ENCODE measurements around the gene OR52K2. TPM values are rescaled to one million over a fixed set of nuclear protein-coding genes. Genes with fewer than 3 reads are reported as not detected.

Gene OR52K2
- total and polyA plus RNA-seq, 9 of the 15 experiments (the other 6 are each of a cell fraction or from before 2014, with no cell fraction given), result not detected

GRCh38 chr11:4496557-4497248 is 47.6 kb downstream of the OR52K2 start:
- H3K27ac ChIP-seq (ENCODE audit: extremely low read depth, low read depth, low read length), result no peak overlapping the region
- no peak overlapping the region for H3K4me3 ChIP-seq
- H3K27me3 ChIP-seq (ENCODE audit: control insufficient read depth in 2 of 2, insufficient read depth in 2 of 2, low read length in 2 of 2), result peaks cover 12 to 22% of the 10 kb centered on the region in 2 experiments; a peak in 3 of 5 replicates
- H3K9me3 ChIP-seq (replicated peaks; ENCODE audit: control insufficient read depth, insufficient read depth, low read depth, low read length), result no peaks in the 10 kb centered on the region
- TF ChIP-seq CBX8 (IDR thresholded peaks at IDR 0.05; ENCODE audit: borderline replicate concordance, extremely low read depth, low read depth, low read length, poor library complexity, severe bottlenecking) (peak; percentile 2), ZNF655 (CRISPR knock-in tag; IDR thresholded peaks at IDR 0.05) (no peak)
- no peak overlapping the region for H3K4me2 ChIP-seq (ENCODE audit: insufficient read depth, low read length)
- no peaks in the 10 kb centered on the region for H3K36me3 ChIP-seq (ENCODE audit: control insufficient read depth, insufficient read depth, low read length)
- ChIA-PET POLR2A (no interaction called here), CTCF (ENCODE audit: low intra/inter-chr PET ratio) (no interaction called here)
- no peak for ATAC-seq
- no peak for FAIRE-seq
- H3K4me1 ChIP-seq (replicated peaks in 1 of 2; ENCODE audit: control insufficient read depth in 2 of 2, insufficient read depth in 2 of 2, low read length in 2 of 2), result no peaks in the 10 kb centered on the region
- WGBS (ENCODE audit: insufficient coverage, low coverage, missing lambda C conversion rate), result under 1% methylated on average over 15 of the region's 15 CpGs
- BruUV-seq (replicated peaks), result no TSS peak
- no peak overlapping the region for H2AFZ ChIP-seq (ENCODE audit: low read depth, low read length)
- intact Hi-C loops (cut with micrococcal nuclease), result no loop called here
- no peaks in the 10 kb centered on the region for H4K20me1 ChIP-seq (replicated peaks; ENCODE audit: control insufficient read depth, insufficient read depth, low read length)
- DNase-seq (ENCODE audit: extremely low read depth in 1 of 4, low spot score in 3 of 4), result no peak
- no peaks in the 10 kb centered on the region for H3K9me1 ChIP-seq (ENCODE audit: control insufficient read depth, insufficient read depth, low read length)
- in situ Hi-C loops (cut with MboI), result no loop called here
- H3K9ac ChIP-seq (ENCODE audit: insufficient read depth in 1 of 2, low read depth in 2 of 2, low read length in 2 of 2), result no peak overlapping the region
- H3K79me2 ChIP-seq (ENCODE audit: control insufficient read depth, insufficient read depth, low read length), result no peaks in the 10 kb centered on the region

Other genes starting within 250 kb of the OR52K2 start
Only the 7 nearest of the 10 such genes appear.
- gene OR52B4, start 80.9 kb upstream of the OR52K2 start, total RNA-seq (2014; rRNA removed), result not detected in 2 replicates
- gene OR52B4, start 80.9 kb upstream of the OR52K2 start, total RNA-seq (2014; rRNA removed; fragmentation: Illumina TruSeq; extraction: Trizol), result not detected in 2 replicates
- not detected in 2 replicates for gene OR52B4, start 80.9 kb upstream of the OR52K2 start, total RNA-seq (2015; rRNA removed; fragmentation: Illumina TruSeq; extraction: Trizol)
- gene OR52B4, start 80.9 kb upstream of the OR52K2 start, total RNA-seq (2021), result not detected in 2 replicates
- gene OR52B4, start 80.9 kb upstream of the OR52K2 start, polyA plus RNA-seq (2011; rRNA removed), result not detected in 2 replicates
- gene OR52B4, start 80.9 kb upstream of the OR52K2 start, polyA plus RNA-seq (2014; fragmentation: Illumina TruSeq; extraction: Trizol), result not detected in 2 replicates
- not detected for gene OR52B4, start 80.9 kb upstream of the OR52K2 start, polyA plus RNA-seq (2014; fragmentation: Nextera tagmentation; extraction: Ambion mirVana)
- not detected in 2 replicates for gene OR52B4, start 80.9 kb upstream of the OR52K2 start, polyA plus RNA-seq (2014; rRNA removed)
- gene TRIM21, start 55.6 kb upstream of the OR52K2 start, total RNA-seq (2014; rRNA removed), result 10.8 and 11.0 TPM in 2 replicates
- 10.7 and 11.9 TPM in 2 replicates for gene TRIM21, start 55.6 kb upstream of the OR52K2 start, total RNA-seq (2014; rRNA removed; fragmentation: Illumina TruSeq; extraction: Trizol)
- 14.0 and 14.1 TPM in 2 replicates for gene TRIM21, start 55.6 kb upstream of the OR52K2 start, total RNA-seq (2015; rRNA removed; fragmentation: Illumina TruSeq; extraction: Trizol)
- gene TRIM21, start 55.6 kb upstream of the OR52K2 start, total RNA-seq (2021), result 9.2 and 11.2 TPM in 2 replicates
- gene TRIM21, start 55.6 kb upstream of the OR52K2 start, polyA plus RNA-seq (2011; rRNA removed), result 15.0 and 21.1 TPM in 2 replicates
- 12.6 and 17.0 TPM in 2 replicates for gene TRIM21, start 55.6 kb upstream of the OR52K2 start, polyA plus RNA-seq (2014; fragmentation: Illumina TruSeq; extraction: Trizol)
- 10 to 100 TPM in 1 of 2 experiments, 1 to 10 TPM in 1; 9.7 to 16.4 TPM for gene TRIM21, start 55.6 kb upstream of the OR52K2 start, polyA plus RNA-seq (2014; fragmentation: Nextera tagmentation; extraction: Ambion mirVana)
- gene TRIM21, start 55.6 kb upstream of the OR52K2 start, polyA plus RNA-seq (2014; rRNA removed), result 10.5 and 12.8 TPM in 2 replicates
- not detected in 2 replicates for gene OR52K1, start 33.4 kb downstream of the OR52K2 start, total RNA-seq (2014; rRNA removed)
- not detected in 2 replicates for gene OR52K1, start 33.4 kb downstream of the OR52K2 start, total RNA-seq (2014; rRNA removed; fragmentation: Illumina TruSeq; extraction: Trizol)
- gene OR52K1, start 33.4 kb downstream of the OR52K2 start, total RNA-seq (2015; rRNA removed; fragmentation: Illumina TruSeq; extraction: Trizol), result not detected in 2 replicates
- gene OR52K1, start 33.4 kb downstream of the OR52K2 start, total RNA-seq (2021), result not detected in 2 replicates
- not detected in 2 replicates for gene OR52K1, start 33.4 kb downstream of the OR52K2 start, polyA plus RNA-seq (2011; rRNA removed)
- not detected in 2 replicates for gene OR52K1, start 33.4 kb downstream of the OR52K2 start, polyA plus RNA-seq (2014; fragmentation: Illumina TruSeq; extraction: Trizol)
- gene OR52K1, start 33.4 kb downstream of the OR52K2 start, polyA plus RNA-seq (2014; fragmentation: Nextera tagmentation; extraction: Ambion mirVana), result not detected
- gene OR52K1, start 33.4 kb downstream of the OR52K2 start, polyA plus RNA-seq (2014; rRNA removed), result not detected in 2 replicates
- not detected in 2 replicates for gene OR52M1, start 95.9 kb downstream of the OR52K2 start, total RNA-seq (2014; rRNA removed)
- gene OR52M1, start 95.9 kb downstream of the OR52K2 start, total RNA-seq (2014; rRNA removed; fragmentation: Illumina TruSeq; extraction: Trizol), result not detected in 2 replicates
- not detected in 2 replicates for gene OR52M1, start 95.9 kb downstream of the OR52K2 start, total RNA-seq (2015; rRNA removed; fragmentation: Illumina TruSeq; extraction: Trizol)
- not detected in 2 replicates for gene OR52M1, start 95.9 kb downstream of the OR52K2 start, total RNA-seq (2021)
- gene OR52M1, start 95.9 kb downstream of the OR52K2 start, polyA plus RNA-seq (2011; rRNA removed), result not detected in 2 replicates
- not detected in 2 replicates for gene OR52M1, start 95.9 kb downstream of the OR52K2 start, polyA plus RNA-seq (2014; fragmentation: Illumina TruSeq; extraction: Trizol)
- gene OR52M1, start 95.9 kb downstream of the OR52K2 start, polyA plus RNA-seq (2014; fragmentation: Nextera tagmentation; extraction: Ambion mirVana), result not detected
- gene OR52M1, start 95.9 kb downstream of the OR52K2 start, polyA plus RNA-seq (2014; rRNA removed), result not detected in 2 replicates
- not detected in 2 replicates for gene OR52I2, start 132.4 kb downstream of the OR52K2 start, total RNA-seq (2014; rRNA removed)
- gene OR52I2, start 132.4 kb downstream of the OR52K2 start, total RNA-seq (2014; rRNA removed; fragmentation: Illumina TruSeq; extraction: Trizol), result not detected in 2 replicates
- gene OR52I2, start 132.4 kb downstream of the OR52K2 start, total RNA-seq (2015; rRNA removed; fragmentation: Illumina TruSeq; extraction: Trizol), result not detected in 2 replicates
- not detected in 2 replicates for gene OR52I2, start 132.4 kb downstream of the OR52K2 start, total RNA-seq (2021)
- gene OR52I2, start 132.4 kb downstream of the OR52K2 start, polyA plus RNA-seq (2011; rRNA removed), result not detected in 2 replicates
- gene OR52I2, start 132.4 kb downstream of the OR52K2 start, polyA plus RNA-seq (2014; fragmentation: Illumina TruSeq; extraction: Trizol), result not detected in 2 replicates
- gene OR52I2, start 132.4 kb downstream of the OR52K2 start, polyA plus RNA-seq (2014; fragmentation: Nextera tagmentation; extraction: Ambion mirVana), result not detected
- not detected in 2 replicates for gene OR52I2, start 132.4 kb downstream of the OR52K2 start, polyA plus RNA-seq (2014; rRNA removed)
- not detected in 2 replicates for gene OR52I1, start 144.7 kb downstream of the OR52K2 start, total RNA-seq (2014; rRNA removed)
- gene OR52I1, start 144.7 kb downstream of the OR52K2 start, total RNA-seq (2014; rRNA removed; fragmentation: Illumina TruSeq; extraction: Trizol), result not detected in 2 replicates
- not detected in 2 replicates for gene OR52I1, start 144.7 kb downstream of the OR52K2 start, total RNA-seq (2015; rRNA removed; fragmentation: Illumina TruSeq; extraction: Trizol)
- gene OR52I1, start 144.7 kb downstream of the OR52K2 start, total RNA-seq (2021), result not detected in 2 replicates
- gene OR52I1, start 144.7 kb downstream of the OR52K2 start, polyA plus RNA-seq (2011; rRNA removed), result not detected in 2 replicates
- gene OR52I1, start 144.7 kb downstream of the OR52K2 start, polyA plus RNA-seq (2014; fragmentation: Illumina TruSeq; extraction: Trizol), result not detected in 2 replicates
- not detected for gene OR52I1, start 144.7 kb downstream of the OR52K2 start, polyA plus RNA-seq (2014; fragmentation: Nextera tagmentation; extraction: Ambion mirVana)
- not detected in 2 replicates for gene OR52I1, start 144.7 kb downstream of the OR52K2 start, polyA plus RNA-seq (2014; rRNA removed)
- gene TRIM68, start 158.9 kb downstream of the OR52K2 start, total RNA-seq (2014; rRNA removed), result 8.8 and 10.2 TPM in 2 replicates
- 6.1 and 6.7 TPM in 2 replicates for gene TRIM68, start 158.9 kb downstream of the OR52K2 start, total RNA-seq (2014; rRNA removed; fragmentation: Illumina TruSeq; extraction: Trizol)
- gene TRIM68, start 158.9 kb downstream of the OR52K2 start, total RNA-seq (2015; rRNA removed; fragmentation: Illumina TruSeq; extraction: Trizol), result 9.2 TPM in 2 replicates
- 8.6 and 9.2 TPM in 2 replicates for gene TRIM68, start 158.9 kb downstream of the OR52K2 start, total RNA-seq (2021)
- 6.4 and 6.5 TPM in 2 replicates for gene TRIM68, start 158.9 kb downstream of the OR52K2 start, polyA plus RNA-seq (2011; rRNA removed)
- gene TRIM68, start 158.9 kb downstream of the OR52K2 start, polyA plus RNA-seq (2014; fragmentation: Illumina TruSeq; extraction: Trizol), result 9.8 and 10.9 TPM in 2 replicates
- 1 to 10 TPM; 5.2 to 7.7 TPM for gene TRIM68, start 158.9 kb downstream of the OR52K2 start, polyA plus RNA-seq (2014; fragmentation: Nextera tagmentation; extraction: Ambion mirVana)
- 7.9 and 9.3 TPM in 2 replicates for gene TRIM68, start 158.9 kb downstream of the OR52K2 start, polyA plus RNA-seq (2014; rRNA removed)

Data from K562 (cell line).